HG03045 (cell line): ENCODE data around the gene MSN.
"Not testable (repeated sequence)": the region's sequence is repeated elsewhere in the genome, so short reads cannot be mapped to it uniquely, and the experiment has no call there.

Source experiments
- ATAC-seq: cut with Tn5 transposase; IDR thresholded peaks from one replicate; pipeline ENCODE4 v1.9.1; 2021; ENCODE audit warnings: mild to moderate bottlenecking, moderate library complexity; ENCODE audit not compliant: unreplicated experiment

MSN gene

DNA sequence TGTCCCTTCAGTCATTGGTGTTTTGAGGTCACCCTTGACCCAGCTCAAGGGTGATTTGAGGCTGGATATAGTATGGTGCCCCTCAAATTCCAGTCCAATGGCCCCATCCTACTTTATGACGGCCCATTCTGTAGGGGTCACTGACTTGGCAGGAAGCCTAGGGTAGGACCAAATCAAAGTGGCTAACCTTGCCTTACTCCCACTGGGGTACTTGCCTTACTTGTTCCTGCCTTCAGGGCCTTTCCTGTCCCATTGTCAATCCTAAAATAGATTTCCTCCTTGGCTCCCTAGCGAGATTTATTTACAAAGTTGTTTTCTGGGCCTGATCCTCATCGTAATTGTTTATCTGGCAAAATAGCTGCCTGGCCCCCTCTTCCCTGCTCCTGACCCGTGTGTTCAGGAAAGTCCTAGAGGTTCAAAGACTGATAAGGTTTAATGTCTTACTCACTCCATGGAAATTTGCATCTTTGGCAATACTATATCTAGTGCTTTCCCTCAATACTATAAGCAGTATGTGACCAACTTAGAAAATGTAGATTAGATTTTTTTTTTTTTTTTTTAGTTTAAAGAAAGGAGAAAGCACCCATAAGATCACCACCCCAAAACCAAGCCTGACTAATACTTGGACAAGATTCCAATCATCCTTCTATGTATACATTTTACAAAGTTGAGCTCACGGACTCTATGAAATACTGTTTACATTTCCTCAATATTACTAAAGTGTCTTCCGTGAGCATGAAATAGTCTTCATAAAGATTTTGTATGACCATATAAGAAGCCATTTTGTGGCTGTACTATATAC is 44.8 kb downstream of the MSN start:
- no peak for ATAC-seq

DNA sequence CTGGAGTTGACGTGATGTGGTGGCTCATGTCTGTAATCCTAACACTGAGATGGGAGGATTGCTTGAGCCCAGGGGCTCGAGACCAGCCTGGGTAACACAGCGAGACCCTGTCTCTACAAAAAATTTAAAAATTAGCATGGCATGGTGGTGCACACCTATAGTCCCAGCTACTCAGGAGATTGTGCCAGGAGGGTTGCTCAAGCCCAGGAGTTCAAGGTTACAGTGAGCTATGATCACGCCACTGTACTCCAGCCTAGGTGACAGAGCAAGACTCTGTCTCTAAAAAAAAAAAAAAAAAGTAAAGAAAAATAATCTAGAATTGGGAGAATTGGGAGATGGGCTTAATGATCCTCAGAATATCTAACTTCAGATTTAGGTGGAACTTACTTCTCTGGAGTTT is 51.1 kb downstream of the MSN start:
- ATAC-seq = no peak

DNA sequence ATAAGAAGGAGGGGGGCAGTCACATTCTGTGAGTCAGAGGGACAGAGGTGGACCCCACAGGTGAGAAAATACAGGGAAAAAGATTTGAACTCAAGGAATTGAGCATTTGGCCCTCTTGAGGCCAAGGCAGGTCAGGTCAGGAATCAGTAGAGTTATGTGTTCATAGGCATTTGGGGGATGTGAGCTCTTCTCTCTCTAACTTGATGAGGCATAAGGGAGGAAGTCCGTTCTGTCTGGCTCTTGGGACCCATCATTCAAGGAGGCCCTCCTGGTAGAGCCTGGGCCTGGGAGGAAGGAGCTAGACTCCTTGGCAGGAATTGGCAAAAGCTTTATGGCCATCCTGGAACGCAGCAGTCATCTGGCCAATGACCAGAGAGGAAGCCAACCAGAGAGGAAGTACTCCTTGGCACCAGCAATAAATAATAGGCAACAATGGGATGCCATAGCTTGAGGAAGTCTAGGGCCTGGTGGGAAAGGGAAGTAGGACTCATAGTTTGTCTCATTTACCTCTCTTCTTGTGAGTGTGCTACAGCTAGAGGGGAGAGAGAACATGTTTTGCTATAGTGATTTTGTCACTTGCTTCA is 53.0 kb downstream of the MSN start:
- no peak for ATAC-seq

DNA sequence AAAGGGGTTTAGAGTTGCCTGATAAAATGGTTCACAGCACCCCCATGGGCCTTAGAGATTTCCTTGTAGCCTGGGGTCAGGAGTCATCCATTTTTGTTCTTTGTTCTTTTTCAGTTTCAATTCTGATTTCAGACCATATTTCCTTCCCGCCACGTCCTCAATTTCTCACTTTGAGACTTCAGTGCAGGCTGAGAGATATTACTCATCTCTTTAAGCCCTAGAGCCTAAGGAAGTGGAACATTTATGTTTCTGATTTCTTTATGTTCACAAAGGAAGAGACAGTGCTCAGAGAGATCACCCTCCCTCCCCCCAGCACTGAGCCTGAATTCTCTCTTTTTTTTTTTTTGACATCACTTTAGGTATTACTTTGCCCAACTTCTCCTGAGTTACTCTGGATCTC is 56.3 kb downstream of the MSN start:
- ATAC-seq = peak; percentile 57

DNA sequence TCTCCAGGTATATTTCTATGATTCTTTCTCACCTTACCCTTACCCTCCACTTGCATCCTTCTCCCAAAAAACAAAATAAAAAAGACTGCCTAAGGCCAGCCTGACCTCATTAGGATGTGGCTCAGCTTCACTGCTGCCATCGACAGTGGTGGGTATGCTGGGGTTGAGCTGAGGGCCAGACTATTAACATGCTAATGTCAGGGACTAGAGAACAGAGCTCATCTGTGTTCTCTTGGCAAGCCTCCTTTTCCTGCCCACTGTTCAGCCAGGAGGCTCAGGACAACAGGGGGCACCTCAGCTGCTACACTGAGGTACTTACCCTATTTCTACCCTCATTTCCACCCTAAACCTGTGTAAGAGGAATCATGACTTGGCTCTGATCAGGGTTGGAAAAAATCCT is 59.3 kb downstream of the MSN start:
- ATAC-seq = no peak

DNA sequence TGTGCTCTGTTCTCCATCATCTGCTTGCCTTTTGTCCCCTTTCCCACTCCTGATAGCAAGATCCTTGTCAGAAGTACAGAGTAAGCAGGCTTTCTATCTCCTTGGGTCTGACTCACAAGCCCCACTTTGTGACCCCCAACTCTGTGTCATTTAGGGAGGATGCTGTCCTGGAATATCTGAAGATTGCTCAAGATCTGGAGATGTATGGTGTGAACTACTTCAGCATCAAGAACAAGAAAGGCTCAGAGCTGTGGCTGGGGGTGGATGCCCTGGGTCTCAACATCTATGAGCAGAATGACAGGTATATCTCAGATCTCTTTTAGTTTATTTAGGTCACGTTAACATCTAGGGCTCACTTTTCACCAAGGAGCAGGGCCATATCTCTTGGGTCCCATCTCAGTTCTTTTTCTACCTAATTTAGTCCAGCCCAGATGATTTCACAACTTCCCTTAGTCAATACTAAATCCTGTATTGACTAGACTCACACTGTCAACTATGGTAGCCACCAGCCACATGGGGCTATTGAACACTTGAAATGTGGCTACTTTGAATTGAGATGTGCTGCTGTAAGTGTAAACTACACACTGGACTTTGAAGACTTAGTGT is 64.3 kb downstream of the MSN start:
- no peak for ATAC-seq

DNA sequence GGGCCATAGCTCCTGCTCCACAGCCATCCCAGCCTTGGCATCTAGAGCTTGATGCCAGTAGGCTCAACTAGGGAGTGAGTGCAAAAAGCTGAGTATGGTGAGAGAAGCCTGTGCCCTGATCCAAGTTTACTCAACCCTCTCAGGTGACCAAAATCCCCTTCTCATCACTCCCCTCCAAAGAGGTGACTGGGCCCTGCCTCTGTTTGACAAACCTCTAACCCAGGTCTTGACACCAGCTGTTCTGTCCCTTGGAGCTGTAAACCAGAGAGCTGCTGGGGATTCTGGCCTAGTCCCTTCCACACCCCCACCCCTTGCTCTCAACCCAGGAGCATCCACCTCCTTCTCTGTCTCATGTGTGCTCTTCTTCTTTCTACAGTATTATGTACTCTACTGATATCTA is 73.5 kb downstream of the MSN start:
- ATAC-seq = no peak

DNA sequence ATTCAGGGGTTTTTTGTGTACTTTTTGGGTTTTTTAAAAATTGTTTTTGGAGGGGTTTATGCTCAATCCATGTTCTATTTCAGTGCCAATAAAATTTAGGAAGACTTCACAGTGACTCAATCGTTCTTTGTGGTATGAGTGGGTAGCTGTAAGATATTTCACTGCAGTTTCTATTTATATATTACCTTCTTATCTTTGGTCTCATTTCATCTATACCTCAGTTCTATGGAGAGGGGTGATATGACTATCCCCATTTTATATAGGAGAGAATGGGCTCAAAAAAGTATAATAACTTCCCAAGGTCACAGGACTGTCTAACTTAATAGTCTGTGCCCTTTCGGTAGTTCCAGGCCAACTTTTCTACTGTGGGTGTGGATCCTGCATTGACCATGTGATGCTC is 74.4 kb downstream of the MSN start:
- ATAC-seq = no peak

DNA sequence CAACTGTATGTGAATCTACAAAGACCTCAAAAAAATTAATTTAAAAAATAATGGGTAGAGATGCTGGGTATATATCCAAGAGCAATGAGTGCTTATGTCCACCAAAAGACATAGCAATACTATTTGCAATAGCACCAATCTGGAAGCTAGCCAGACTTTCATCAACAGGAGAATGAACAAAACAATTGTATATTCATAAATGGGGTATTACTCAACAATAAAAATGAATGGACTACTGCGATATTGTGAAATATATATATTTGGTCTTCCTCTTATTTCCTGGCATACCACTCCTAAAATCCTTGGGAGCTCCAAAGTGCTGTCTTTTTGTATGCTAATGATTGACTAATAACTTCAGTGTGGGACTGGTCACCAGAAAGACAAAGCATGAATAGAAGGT is 77.5 kb downstream of the MSN start:
- no peak for ATAC-seq

DNA sequence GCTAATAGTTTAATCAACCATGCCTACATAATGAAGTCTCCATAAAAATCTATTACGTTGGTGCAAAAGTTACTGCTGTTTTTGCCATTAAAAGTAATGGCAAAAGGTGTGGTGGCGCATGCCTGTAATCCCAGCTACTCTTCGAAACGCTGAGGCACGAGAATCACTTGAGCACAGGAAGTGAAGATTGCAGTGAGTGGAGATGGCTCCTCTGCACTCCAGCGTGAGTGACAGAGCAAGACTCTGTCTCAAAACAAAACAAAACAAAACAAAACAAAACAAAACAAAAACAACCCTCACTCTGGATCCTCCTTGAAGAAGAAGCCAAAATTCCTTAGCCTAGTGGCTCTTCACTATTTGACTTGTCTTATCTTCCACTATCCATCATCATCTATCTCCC is 78.0 kb downstream of the MSN start:
- ATAC-seq = no peak

DNA sequence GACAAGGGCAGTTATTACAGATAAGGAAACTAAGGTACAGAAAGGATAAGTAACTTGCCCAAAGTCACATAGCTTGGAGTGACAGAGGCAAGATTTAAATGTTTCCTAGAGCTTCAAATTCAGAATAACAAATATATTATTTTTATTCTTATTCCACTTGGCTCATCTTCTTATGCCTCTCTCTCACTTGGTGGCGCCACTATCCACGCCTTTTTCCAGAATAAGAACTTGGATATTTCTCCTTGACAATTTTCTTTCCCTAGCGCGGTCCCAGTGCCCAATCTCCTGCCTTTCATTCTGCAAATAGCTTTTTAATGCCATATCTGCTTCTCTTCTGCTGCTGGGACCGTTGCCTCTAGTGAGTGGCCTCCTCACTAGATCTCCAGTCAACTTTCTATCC is 78.5 kb downstream of the MSN start:
- ATAC-seq = no peak

DNA sequence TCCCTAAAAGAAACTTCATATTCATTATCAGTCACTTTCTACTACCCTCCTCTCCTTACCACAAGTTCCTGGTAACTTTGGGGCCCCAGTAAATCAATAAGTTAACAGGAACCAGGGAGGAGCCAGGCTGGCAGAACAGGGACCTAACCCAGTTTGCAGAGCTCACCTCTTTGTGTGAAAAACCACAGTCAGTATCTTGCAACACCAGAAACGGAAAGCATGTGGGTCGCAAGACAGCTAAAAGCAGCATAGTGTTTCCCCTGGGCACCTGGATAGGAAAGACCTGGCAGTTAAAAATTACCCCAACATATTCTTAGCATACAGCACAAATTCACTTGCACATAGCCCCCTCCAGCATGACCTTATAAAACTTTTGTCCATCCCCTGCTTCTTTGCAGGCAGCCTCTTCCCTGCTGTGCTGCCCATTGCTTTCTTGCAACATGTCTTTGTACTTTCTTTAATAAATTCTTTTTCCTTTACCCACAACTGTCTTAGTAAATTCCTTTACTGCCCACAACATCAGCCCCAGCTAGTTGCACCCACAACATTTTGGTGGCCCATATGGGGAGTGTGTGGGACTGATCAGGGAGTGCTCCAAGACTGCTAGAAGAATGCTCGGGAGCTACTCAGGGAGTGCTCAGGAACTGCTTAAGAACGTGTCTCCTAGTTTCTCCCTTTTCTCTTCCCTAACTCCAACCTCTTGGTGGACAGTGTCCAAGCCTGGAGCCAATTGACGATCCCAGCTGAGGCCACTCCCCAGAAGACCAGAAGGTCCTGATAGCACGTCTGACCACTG is 83.4 kb downstream of the MSN start:
- peak; percentile 72 for ATAC-seq

DNA sequence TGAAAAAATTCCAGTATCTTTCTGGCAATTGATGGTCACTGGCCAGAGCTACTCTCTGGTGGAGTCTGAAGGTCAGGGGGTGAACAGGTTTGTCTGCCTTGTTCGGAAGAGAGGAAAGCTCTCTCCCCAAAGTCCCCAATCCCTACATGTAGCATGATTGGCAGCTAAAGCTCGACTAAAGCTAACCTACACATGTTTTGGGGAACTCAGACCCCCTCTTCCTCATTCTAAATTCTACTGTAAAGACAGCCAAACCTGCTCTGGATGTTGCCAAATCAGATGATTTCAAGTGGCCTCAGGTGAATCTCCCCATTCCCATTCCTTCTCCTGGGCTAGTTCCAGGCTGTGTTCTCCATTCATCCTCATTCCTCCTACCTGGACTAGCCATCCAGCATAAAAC is 84.1 kb downstream of the MSN start:
- no peak for ATAC-seq

DNA sequence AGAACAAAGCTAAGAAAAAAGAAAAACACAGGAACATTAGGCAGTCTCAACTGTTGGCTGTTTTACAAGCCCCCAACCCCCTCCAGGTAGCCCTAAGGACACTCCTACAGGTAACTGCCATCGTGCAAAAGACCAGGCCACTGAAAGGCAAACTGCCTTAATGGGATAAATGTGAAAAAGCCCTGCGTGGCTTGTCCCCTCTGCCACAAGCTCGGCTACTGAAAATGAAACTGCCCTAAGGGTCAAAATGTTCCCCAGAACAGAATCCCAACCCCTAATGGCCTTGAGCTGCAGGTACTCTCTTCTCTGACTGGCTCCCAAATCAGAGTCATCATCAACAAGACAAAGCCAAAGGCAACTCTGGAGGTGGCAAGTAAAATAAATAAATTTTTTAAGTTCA is 84.8 kb downstream of the MSN start:
- ATAC-seq = no peak

DNA sequence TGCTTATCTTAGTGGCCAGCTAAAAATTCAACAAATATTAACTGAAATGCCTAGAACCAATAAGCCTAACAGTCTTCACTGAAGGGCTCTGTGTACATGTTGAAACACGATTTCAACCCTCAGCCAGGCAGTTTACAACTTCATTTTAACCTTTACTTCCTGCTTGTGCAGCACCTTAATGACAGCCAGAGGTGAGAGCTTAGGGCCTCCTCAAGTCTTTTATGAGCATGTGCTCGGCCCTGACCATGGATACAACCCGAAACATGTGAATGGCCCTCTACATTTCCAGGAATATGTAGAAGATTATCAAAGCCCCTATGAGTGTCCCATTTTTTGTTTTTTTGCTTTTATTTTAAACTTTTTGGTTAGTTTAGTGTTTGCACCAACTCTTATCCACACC is 88.3 kb downstream of the MSN start:
- ATAC-seq = no peak

DNA sequence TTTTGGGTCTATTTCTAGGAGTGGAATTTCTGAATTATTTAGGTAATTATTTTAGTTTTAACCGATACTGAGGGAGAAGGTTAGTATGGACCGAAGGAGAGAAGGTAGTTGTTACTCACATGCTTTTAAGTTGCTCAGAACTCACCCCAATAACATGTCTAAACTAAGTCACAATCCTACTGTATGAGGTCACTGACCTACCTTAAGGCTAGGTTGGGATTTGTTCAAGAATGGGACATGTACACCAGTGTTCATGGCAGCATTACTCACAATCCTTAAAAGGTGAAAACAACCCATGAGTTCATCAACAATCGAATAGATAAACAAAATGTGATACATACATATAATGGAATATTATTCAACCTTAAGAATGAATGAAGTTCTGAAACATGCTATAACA is 90.5 kb downstream of the MSN start:
- ATAC-seq = no peak

DNA sequence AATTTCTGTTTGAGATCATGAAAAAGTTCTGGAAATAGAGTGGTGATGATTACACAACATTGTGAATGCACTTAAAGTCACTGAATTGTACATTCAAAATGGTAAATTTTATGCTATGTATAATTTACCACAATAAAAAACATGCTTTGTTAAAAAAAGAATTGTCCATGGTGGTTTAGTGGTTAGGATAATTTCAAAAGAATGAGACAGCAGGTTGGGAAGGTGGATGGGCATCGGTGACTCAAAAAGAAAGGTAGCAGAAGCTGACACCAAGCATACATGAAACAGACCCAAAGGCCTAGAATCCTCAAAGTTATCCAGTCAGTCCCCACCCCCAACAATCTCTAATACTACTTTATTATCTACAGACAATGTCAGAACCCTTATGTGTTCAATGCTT is 91.1 kb downstream of the MSN start:
- ATAC-seq = no peak

DNA sequence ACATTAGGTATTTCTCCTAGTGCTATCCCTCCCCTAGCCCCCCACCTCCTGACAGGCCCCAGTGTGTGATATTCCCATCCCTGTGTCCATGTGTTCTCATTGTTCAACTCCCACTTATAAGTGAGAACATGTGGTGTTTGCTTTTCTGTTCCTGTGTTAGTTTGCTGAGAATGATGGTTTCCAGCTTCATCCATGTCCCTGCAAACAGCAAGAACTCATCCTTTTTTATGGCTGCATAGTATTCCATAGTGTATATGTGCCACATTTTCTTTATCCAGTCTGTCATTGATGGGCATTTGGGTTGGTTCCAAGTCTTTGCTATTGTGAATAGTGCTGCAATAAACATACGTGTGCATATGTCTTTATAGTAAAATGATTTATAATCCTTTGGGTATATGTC is 92.1 kb downstream of the MSN start:
- not testable (repeated sequence) for ATAC-seq

DNA sequence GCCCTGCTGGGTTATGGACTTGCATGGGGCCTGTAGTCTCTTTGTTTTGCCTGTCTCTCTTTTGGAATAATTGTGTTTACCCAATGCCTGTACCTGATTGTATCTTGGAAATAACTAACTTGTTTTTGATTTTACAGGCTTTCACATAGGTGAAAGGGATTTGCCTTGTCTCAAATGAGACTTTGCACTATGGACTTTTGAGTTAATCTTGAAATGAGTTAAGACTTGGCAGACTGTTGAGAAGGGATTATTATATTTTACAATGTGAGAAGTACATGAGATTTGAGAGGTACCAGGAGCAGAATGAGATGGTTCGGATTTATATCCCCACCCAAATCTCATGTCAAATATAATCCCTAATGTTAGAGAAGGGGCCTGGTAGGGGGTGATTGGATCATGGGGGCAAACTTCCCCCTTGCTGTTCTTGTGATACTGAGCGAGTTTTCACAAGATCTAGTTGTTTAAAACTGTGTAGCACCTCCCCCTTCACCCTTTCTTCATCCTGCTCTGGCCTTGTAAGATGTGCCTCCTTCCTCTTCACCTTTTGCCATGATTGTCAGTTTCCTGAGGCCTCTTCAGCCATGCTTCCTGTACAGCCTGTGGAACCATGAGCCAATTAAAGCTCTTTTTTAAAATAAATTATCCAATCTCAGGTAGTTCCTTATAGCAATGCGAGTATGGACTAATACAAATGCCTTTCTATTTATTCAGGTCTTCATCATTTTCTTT is 102.3 kb downstream of the MSN start:
- ATAC-seq = no peak

DNA sequence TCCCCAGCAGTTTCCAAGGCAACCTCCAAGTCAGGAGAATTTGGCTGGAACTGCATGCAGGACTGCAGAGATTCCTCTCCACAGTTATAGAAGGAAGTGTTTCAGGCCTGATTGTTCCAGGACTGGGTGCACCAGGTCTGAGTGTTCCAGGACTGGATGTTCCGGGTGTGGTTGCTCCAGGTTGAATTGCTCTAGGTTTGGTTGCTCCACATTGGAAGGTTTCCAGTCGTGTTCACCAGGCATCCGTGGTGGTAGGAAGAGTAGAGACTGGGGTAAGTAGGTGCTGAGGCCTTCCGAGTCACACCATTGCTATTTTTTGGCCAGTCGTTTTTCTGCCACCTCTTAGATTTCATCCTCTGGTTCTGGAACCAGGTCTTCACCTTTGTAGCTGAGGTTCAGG is 105.4 kb downstream of the MSN start:
- no peak for ATAC-seq

DNA sequence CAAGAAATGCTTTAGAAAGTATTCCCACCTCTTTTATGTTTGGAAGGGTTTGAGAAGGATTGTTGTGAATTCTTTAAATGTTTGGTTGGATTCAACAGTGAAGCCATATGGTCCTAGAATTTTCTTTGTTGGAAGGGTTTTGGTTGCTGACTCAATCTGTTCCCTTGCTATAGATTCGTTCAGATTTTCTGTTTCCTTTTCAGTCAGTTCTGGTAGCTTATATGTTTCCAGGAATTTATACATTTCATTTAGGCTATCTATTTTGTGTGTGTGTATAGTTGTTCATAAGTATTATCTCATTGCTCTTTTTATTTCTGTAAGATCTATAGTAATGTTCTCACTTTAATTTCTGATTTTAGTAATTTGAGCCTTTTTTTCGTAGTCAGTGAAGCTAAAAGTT is 114.4 kb downstream of the MSN start:
- ATAC-seq = no peak
